HepG2 (cell line): ENCODE measurements around the gene SYT1. TPM values are rescaled to one million over a fixed set of nuclear protein-coding genes. Genes with fewer than 3 reads are reported as not detected.

Experiments used
- ATAC-seq: fragments of 200-7000 bp; cut with Tn5 transposase; 3 replicates; pipeline ENCODE4 v1.9.1; 2020; ENCODE audit warnings: mild to moderate bottlenecking, moderate library complexity
- BruUV-seq: library from RNA; stranded (reverse); fragments of 400-500 nt; replicated peaks from 2 replicates; lab custom pipeline; 2021; lab: Mats Ljungman, UMichigan
- CTCF ChIA-PET: fragments of 300-600 bp; formaldehyde crosslinking; extraction: SDS; loops from one replicate; lab custom pipeline; 2021; ENCODE audit warnings: low total read pairs, inconsistent platforms, low intra/inter-chr PET ratio; lab: Yijun Ruan, JAX
- POLR2A ChIA-PET: fragments of 350-600 bp; sonication (Branson Sonifier 250); formaldehyde crosslinking; loops from one replicate; lab custom pipeline; 2020; ENCODE audit warnings: antibody characterized with exemption, inconsistent platforms; lab: Yijun Ruan, JAX
- DNase-seq: peaks from one replicate; pipeline ENCODE4 v3.0.0-alpha.2; 2015; ENCODE audit warnings: low spot score
- FAIRE-seq: peaks from 3 replicates; lab custom pipeline; 2011; peaks lifted over from hg19 to GRCh38; lab: Jason Lieb, UNC
- H2AFZ ChIP-seq: one replicate; pipeline ENCODE4 v1.6.1; 2011; ENCODE audit warnings: low read length, inconsistent platforms
- H3K27ac ChIP-seq: fragments of 300-600 bp; 3 replicates; pipeline ENCODE4 v1.8.0; 2011; ENCODE audit warnings: mixed run types, mild to moderate bottlenecking, mixed read lengths, low read length, inconsistent platforms; ENCODE audit not compliant: insufficient read depth; ENCODE audit errors: extremely low read length
- H3K27me3 ChIP-seq, 2 experiments: fragments of 200-600 bp in 1 of 2; 2 replicates in 1 of 2; 3 replicates in 1 of 2; pipeline versions ENCODE4 v1.6.0 to v1.8.0; 2011; ENCODE audit warnings: low read length in 2 of 2, mild to moderate bottlenecking in 2 of 2, moderate library complexity in 2 of 2, inconsistent platforms in 1 of 2; ENCODE audit not compliant: insufficient read depth in 2 of 2, control insufficient read depth in 1 of 2
- H3K36me3 ChIP-seq, 2 experiments: fragments of 200-600 bp in 1 of 2; replicated peaks in 1 of 2; 2 replicates in 1 of 2; 3 replicates in 1 of 2; pipeline versions ENCODE4 v1.5.1 to v1.8.0; 2011; ENCODE audit warnings: low read length in 2 of 2, inconsistent platforms in 1 of 2; ENCODE audit not compliant: insufficient read depth in 2 of 2, control insufficient read depth in 1 of 2
- H3K4me1 ChIP-seq: 2 replicates; pipeline ENCODE4 v1.5.1; 2012; ENCODE audit warnings: low read length, inconsistent platforms; ENCODE audit not compliant: insufficient read depth
- H3K4me2 ChIP-seq: 2 replicates; pipeline ENCODE4 v1.6.0; 2011; ENCODE audit warnings: low read depth, low read length, inconsistent platforms
- H3K4me3 ChIP-seq, 3 experiments: fragments of 200-600 bp in 1 of 3; sonication (generic), shearing (Covaris generic) in 1 of 3; replicated peaks in 1 of 3; 2 replicates each; pipeline ENCODE4 v1.5.1; 2011 to 2016; ENCODE audit warnings: low read length in 3 of 3, inconsistent platforms in 2 of 3, low read depth in 2 of 3, mild to moderate bottlenecking in 2 of 3, control low read depth in 1 of 3, mixed read lengths in 1 of 3; ENCODE audit not compliant: insufficient read depth in 1 of 3
- H3K79me2 ChIP-seq: one replicate; pipeline ENCODE4 v1.6.1; 2011; ENCODE audit warnings: low read length, inconsistent platforms; ENCODE audit not compliant: insufficient read depth
- H3K9ac ChIP-seq: 2 replicates; pipeline ENCODE4 v1.6.0; 2011; ENCODE audit warnings: mild to moderate bottlenecking, low read depth, low read length, inconsistent platforms; ENCODE audit not compliant: insufficient read depth
- H3K9me3 ChIP-seq: 2 replicates; pipeline ENCODE4 v1.5.1; 2012; ENCODE audit warnings: mild to moderate bottlenecking, low read length
- H4K20me1 ChIP-seq: 2 replicates; pipeline ENCODE4 v1.6.0; 2011; ENCODE audit warnings: inconsistent platforms, mild to moderate bottlenecking, low read length, moderate library complexity; ENCODE audit not compliant: insufficient read depth
- ATF7-NPFF ChIP-seq: sonication (generic); formaldehyde crosslinking; IDR thresholded peaks from 2 replicates; pipeline ENCODE4 v1.8.1; 2023; ENCODE audit warnings: mild to moderate bottlenecking, low read depth, missing genetic modification reagents, moderate library complexity
- CEBPB ChIP-seq: IDR thresholded peaks from 2 replicates; pipeline ENCODE4 v1.6.1; 2011; ENCODE audit warnings: low read depth, low read length, improper control_type of control experiment, borderline replicate concordance
- FOXM1 ChIP-seq: sonication (generic); formaldehyde crosslinking; IDR thresholded peaks from 2 replicates; pipeline ENCODE4 v1.5.0; 2020; ENCODE audit warnings: missing genetic modification reagents
- FOXP1 ChIP-seq, 2 experiments: fragments of 450-650 bp in 1 of 2; IDR thresholded peaks; 2 replicates each; pipeline ENCODE4 v1.6.1; 2017 to 2018; ENCODE audit warnings: antibody characterized with exemption in 1 of 2
- JARID2 ChIP-seq: sonication (generic); formaldehyde crosslinking; IDR thresholded peaks from 2 replicates; pipeline ENCODE4 v1.8.1; 2023; ENCODE audit warnings: missing genetic modification reagents, inconsistent platforms; ENCODE audit not compliant: insufficient replicate concordance
- MED8 ChIP-seq: sonication (generic); formaldehyde crosslinking; IDR thresholded peaks from 2 replicates; pipeline ENCODE4 v1.8.1; 2023; ENCODE audit warnings: mild to moderate bottlenecking, missing genetic modification reagents; ENCODE audit not compliant: insufficient replicate concordance
- PPARG ChIP-seq: conservative IDR thresholded peaks from 2 replicates; pipeline ENCODE4 v1.6.1; 2016; ENCODE audit warnings: missing biosample characterization, missing genetic modification reagents
- REPIN1 ChIP-seq: sonication (generic); formaldehyde crosslinking; IDR thresholded peaks from 2 replicates; pipeline ENCODE4 v1.8.0; 2022; ENCODE audit warnings: missing genetic modification reagents, low read depth, mild to moderate bottlenecking, borderline replicate concordance
- RFX1 ChIP-seq: fragments of 450-650 bp; IDR thresholded peaks from 2 replicates; pipeline ENCODE4 v1.6.1; 2017
- RFXANK ChIP-seq: IDR thresholded peaks from 2 replicates; pipeline ENCODE4 v1.6.1; 2016
- SKI ChIP-seq: fragments of 450-650 bp; IDR thresholded peaks from one replicate; pipeline ENCODE4 v1.6.1; 2018; ENCODE audit warnings: mild to moderate bottlenecking; ENCODE audit not compliant: partially characterized antibody
- THAP7 ChIP-seq: sonication (generic); formaldehyde crosslinking; IDR thresholded peaks from 2 replicates; pipeline ENCODE4 v1.8.1; 2023; ENCODE audit warnings: mild to moderate bottlenecking, missing genetic modification reagents
- ZBTB1 ChIP-seq: sonication (generic); formaldehyde crosslinking; IDR thresholded peaks from 2 replicates; pipeline ENCODE4 v1.4.0; 2020; ENCODE audit warnings: missing genetic modification reagents, borderline replicate concordance
- ZBTB38 ChIP-seq: sonication (generic); formaldehyde crosslinking; IDR thresholded peaks from 2 replicates; pipeline ENCODE4 v1.5.1; 2020; ENCODE audit warnings: mild to moderate bottlenecking, missing genetic modification reagents
- ZBTB4 ChIP-seq: sonication (generic); formaldehyde crosslinking; IDR thresholded peaks from 2 replicates; pipeline ENCODE4 v1.4.0; 2020; ENCODE audit warnings: missing genetic modification reagents, mild to moderate bottlenecking, borderline replicate concordance
- ZNF230 ChIP-seq: sonication (generic); formaldehyde crosslinking; IDR thresholded peaks from 2 replicates; pipeline ENCODE4 v1.4.0; 2020; ENCODE audit warnings: mild to moderate bottlenecking, missing genetic modification reagents
- ZNF800 ChIP-seq: sonication (generic); formaldehyde crosslinking; IDR thresholded peaks from 2 replicates; pipeline ENCODE4 v1.4.0; 2020; ENCODE audit warnings: missing genetic modification reagents
- WGBS: methylation state at CpG from one replicate; pipeline ENCODE4 v1.1.6; 2017; ENCODE audit warnings: low lambda C conversion rate; 5-methylcytosine and 5-hydroxymethylcytosine counted together
- in situ Hi-C: cut with HindIII; loops from 2 replicates; pipeline ENCODE4 v1.10.0; 2017; ENCODE audit warnings: low pct_unique_long_range_greater_than_20kb; ENCODE audit not compliant: extremely low pct_ligation_motif_present
- intact Hi-C: fragments of 100-400 bp; cut with micrococcal nuclease; formaldehyde crosslinking; loops from one replicate; pipeline ENCODE4 v1.10.0; 2022; ENCODE audit not compliant: unreplicated experiment
- polyA plus RNA-seq, 8 experiments: library from polyadenylated mRNA; depleted of rRNA in 3 of 8; stranded (reverse) in 7 of 8; unstranded in 1 of 8; fragments of >200 nt; fragmentation: Illumina TruSeq in 4 of 8; extraction: Trizol in 4 of 8; gene quantifications; 2 replicates each; pipeline versions ENCODE4 v1.2.1 to v1.2.3, GENCODE V29; 2011 to 2016; ENCODE audit warnings: low read depth in 4 of 8, missing spikeins in 1 of 8, mixed read lengths in 1 of 8; ENCODE audit not compliant: insufficient read depth in 1 of 8
- total RNA-seq, 5 experiments: library from RNA; depleted of rRNA; stranded (reverse); fragments of >200 nt; fragmentation: Illumina TruSeq; extraction: Trizol; gene quantifications; 2 replicates each; pipeline ENCODE4 v1.2.3, GENCODE V29; 2016; ENCODE audit warnings: low read depth in 1 of 5

Gene SYT1
- total and polyA plus RNA-seq, 2 of the 13 experiments (the other 11 are each of a cell fraction or from before 2014, with no cell fraction given): not detected

- TF ChIP-seq ZNF230 (CRISPR knock-in tag): no peak
Observed at GRCh38 chr12:79274501-79275064, 410.0 kb downstream of the SYT1 start (continued).

- ATAC-seq (no peak), DNase-seq (no peak), FAIRE-seq (no peak)
- no peak overlapping the region for H3K9ac ChIP-seq
- no peak overlapping the region for H2AFZ ChIP-seq
- H3K27me3 ChIP-seq: no peaks in the 10 kb centered on the region; a peak in 1 of 5 replicates
- no peak overlapping the region for H3K27ac ChIP-seq
- in situ Hi-C loops (no loop called here), intact Hi-C loops (no loop called here)
- H3K36me3 ChIP-seq: no peaks in the 10 kb centered on the region
- POLR2A ChIA-PET: no interaction called here
- CTCF ChIA-PET: no interaction called here
- no peak overlapping the region for H3K4me2 ChIP-seq
- H3K4me1 ChIP-seq: no peaks in the 10 kb centered on the region
- H3K9me3 ChIP-seq: no peaks in the 10 kb centered on the region
- BruUV-seq: no TSS peak
- no peaks in the 10 kb centered on the region for H3K79me2 ChIP-seq
- no peak overlapping the region for H3K4me3 ChIP-seq
- no CpG with 5 or more reads among the region's 2 CpGs for WGBS
- no peaks in the 10 kb centered on the region for H4K20me1 ChIP-seq
- TF ChIP-seq ATF7-NPFF (CRISPR knock-in tag) (no peak), ZBTB1 (CRISPR knock-in tag) (no peak), MED8 (CRISPR knock-in tag) (no peak), PPARG (no peak), RFX1 (no peak), JARID2 (CRISPR knock-in tag) (no peak), ZNF800 (no peak), FOXM1 (no peak), RFXANK (CRISPR knock-in tag) (no peak), ZBTB38 (CRISPR knock-in tag) (no peak), ZBTB4 (no peak), SKI (no peak), THAP7 (no peak), FOXP1 (IDR thresholded peaks at IDR 0.05) (no peak), FOXP1 (CRISPR knock-in tag; IDR thresholded peaks at IDR 0.05) (no peak), CEBPB (no peak), REPIN1 (CRISPR knock-in tag) (no peak)
Observed at GRCh38 chr12:79275631-79276030, 411.1 kb downstream of the SYT1 start.
